Liver (tissue), 9 donors: ENCODE data around the gene FADS6. TPM values are rescaled to one million over a fixed set of nuclear protein-coding genes. Genes with fewer than 3 reads are reported as not detected.
A peak's percentile ranks its signal among the peaks of the same experiment; 100 is the strongest.

ENCODE experiments used
- DNase-seq: peaks from one replicate; pipeline ENCODE4 v3.0.0-alpha.2; 2017; ENCODE audit warnings: low spot score
- H3K27ac ChIP-seq, 2 donors: one replicate each; pipeline ENCODE4 v1.7.0; 2013; ENCODE audit warnings: inconsistent platforms in 2 of 2, low read length in 2 of 2, control low read depth in 1 of 2, low read depth in 1 of 2, mild to moderate bottlenecking in 1 of 2
- H3K27me3 ChIP-seq, 4 donors: one replicate each; pipeline versions ENCODE4 v1.6.1 to v1.7.0; 2013; ENCODE audit warnings: low read length in 3 of 4, inconsistent platforms in 1 of 4, mild to moderate bottlenecking in 1 of 4, moderate library complexity in 1 of 4; ENCODE audit not compliant: control insufficient read depth in 4 of 4, insufficient read depth in 4 of 4
- H3K36me3 ChIP-seq, 4 donors: one replicate each; pipeline versions ENCODE4 v1.6.1 to v1.7.0; 2013; ENCODE audit warnings: low read length in 3 of 4, mild to moderate bottlenecking in 3 of 4, low read depth in 1 of 4, moderate library complexity in 1 of 4; ENCODE audit not compliant: control insufficient read depth in 4 of 4, insufficient read depth in 3 of 4
- H3K4me1 ChIP-seq, 4 donors: one replicate each; pipeline versions ENCODE4 v1.6.1 to v1.7.0; 2013; ENCODE audit warnings: low read length in 3 of 4, mild to moderate bottlenecking in 3 of 4, moderate library complexity in 1 of 4; ENCODE audit not compliant: control insufficient read depth in 4 of 4, insufficient read depth in 4 of 4
- H3K4me3 ChIP-seq, 3 donors: one replicate each; pipeline versions ENCODE4 v1.6.1 to v1.7.0; 2013; ENCODE audit warnings: low read length in 3 of 3, control low read depth in 1 of 3, low read depth in 1 of 3, mild to moderate bottlenecking in 1 of 3
- H3K9ac ChIP-seq, 2 donors: one replicate each; pipeline ENCODE4 v1.7.0; 2013; ENCODE audit warnings: low read length in 2 of 2, mild to moderate bottlenecking in 2 of 2, moderate library complexity in 2 of 2, control low read depth in 1 of 2, low read depth in 1 of 2
- H3K9me3 ChIP-seq, 4 donors: one replicate each; pipeline versions ENCODE4 v1.6.1 to v1.7.0; 2013; ENCODE audit warnings: low read length in 3 of 4; ENCODE audit not compliant: control insufficient read depth in 4 of 4
- EGR1 ChIP-seq, 2 donors: IDR thresholded peaks; 2 replicates each; pipeline ENCODE4 v1.6.1; 2016 to 2018; ENCODE audit warnings: antibody characterized with exemption in 2 of 2, low read depth in 2 of 2
- FOXA1 ChIP-seq: IDR thresholded peaks from 2 replicates; pipeline ENCODE4 v1.6.1; 2016; ENCODE audit warnings: antibody characterized with exemption
- FOXA2 ChIP-seq: IDR thresholded peaks from 2 replicates; pipeline ENCODE4 v1.6.1; 2016; ENCODE audit warnings: antibody characterized with exemption
- GABPA ChIP-seq, 2 donors: IDR thresholded peaks in 1 of 2; conservative IDR thresholded peaks in 1 of 2; 2 replicates each; pipeline ENCODE4 v1.6.1; 2016; ENCODE audit warnings: antibody characterized with exemption in 2 of 2, mild to moderate bottlenecking in 1 of 2, moderate library complexity in 1 of 2
- HNF4G ChIP-seq: IDR thresholded peaks from 2 replicates; pipeline ENCODE4 v1.6.1; 2016; ENCODE audit warnings: antibody characterized with exemption
- JUND ChIP-seq, 2 donors: IDR thresholded peaks; 2 replicates each; pipeline ENCODE4 v1.6.1; 2016; ENCODE audit warnings: antibody characterized with exemption in 2 of 2
- NR2F2 ChIP-seq: IDR thresholded peaks from 2 replicates; pipeline ENCODE4 v1.6.1; 2016; ENCODE audit warnings: antibody characterized with exemption
- RAD21 ChIP-seq, 2 donors: IDR thresholded peaks; 2 replicates each; pipeline ENCODE4 v1.6.1; 2016; ENCODE audit warnings: antibody characterized with exemption in 2 of 2, mild to moderate bottlenecking in 2 of 2
- RXRA ChIP-seq, 2 donors: IDR thresholded peaks; 2 replicates each; pipeline ENCODE4 v1.6.1; 2017 to 2018; ENCODE audit warnings: antibody characterized with exemption in 2 of 2, mild to moderate bottlenecking in 1 of 2
- SP1 ChIP-seq: IDR thresholded peaks from 2 replicates; pipeline ENCODE4 v1.6.1; 2018; ENCODE audit warnings: antibody characterized with exemption, mild to moderate bottlenecking
- TAF1 ChIP-seq: conservative IDR thresholded peaks from 2 replicates; pipeline ENCODE4 v1.6.1; 2016; ENCODE audit warnings: antibody characterized with exemption, mild to moderate bottlenecking
- YY1 ChIP-seq: IDR thresholded peaks from 2 replicates; pipeline ENCODE4 v1.6.1; 2016; ENCODE audit warnings: antibody characterized with exemption, mild to moderate bottlenecking
- WGBS: extraction: QIAGEN DNeasy Blood & Tissue Kit; methylation state at CpG from one replicate; pipeline ENCODE4 v1.1.7; 2013; 5-methylcytosine and 5-hydroxymethylcytosine counted together
- polyA plus RNA-seq, 2 donors: library from polyadenylated mRNA; stranded (reverse) in 1 of 2; unstranded in 1 of 2; fragments of 200-250 nt in 1 of 2; fragments of >200 nt in 1 of 2; fragmentation: Nextera tagmentation in 1 of 2; extraction: Ambion mirVana in 1 of 2; gene quantifications; one replicate each; pipeline versions ENCODE4 v1.2.1 to v1.2.3, GENCODE V29; 2013 to 2015
- total RNA-seq, 2 donors: library from RNA; depleted of rRNA; stranded (reverse); fragments of >200 nt; gene quantifications; one replicate each; pipeline ENCODE4 v1.2.3, GENCODE V29; 2014
- TF ChIP-seq, protein P1 (sequence below): IDR thresholded peaks from 2 replicates; pipeline ENCODE4 v1.6.1; 2016; ENCODE audit warnings: antibody characterized with exemption, mild to moderate bottlenecking
- TF ChIP-seq, protein P2 (sequence below): fragments of 150-350 bp; IDR thresholded peaks from 2 replicates; pipeline ENCODE4 v1.5.1; 2017; ENCODE audit warnings: improper control_type of control experiment, low read depth, low read length; ENCODE audit not compliant: missing input control
- TF ChIP-seq, protein P3 (sequence below): IDR thresholded peaks from 2 replicates; pipeline ENCODE4 v1.6.1; 2016; ENCODE audit warnings: antibody characterized with exemption
- TF ChIP-seq, protein P4 (sequence below): IDR thresholded peaks from 2 replicates; pipeline ENCODE4 v1.6.1; 2016; ENCODE audit warnings: antibody characterized with exemption
- TF ChIP-seq, protein P5 (sequence below): IDR thresholded peaks from 2 replicates; pipeline ENCODE4 v1.6.1; 2016; ENCODE audit warnings: antibody characterized with exemption
- donor health status: healthy.
- donor health status: healthy.
- donor health status: healthy.
- donor health status: healthy.
- donor health status: healthy.

Gene FADS6
- total and polyA plus RNA-seq, 4 donors = 2.1 to 7.1 (median 4.2) TPM; not detected in 1

DNA sequence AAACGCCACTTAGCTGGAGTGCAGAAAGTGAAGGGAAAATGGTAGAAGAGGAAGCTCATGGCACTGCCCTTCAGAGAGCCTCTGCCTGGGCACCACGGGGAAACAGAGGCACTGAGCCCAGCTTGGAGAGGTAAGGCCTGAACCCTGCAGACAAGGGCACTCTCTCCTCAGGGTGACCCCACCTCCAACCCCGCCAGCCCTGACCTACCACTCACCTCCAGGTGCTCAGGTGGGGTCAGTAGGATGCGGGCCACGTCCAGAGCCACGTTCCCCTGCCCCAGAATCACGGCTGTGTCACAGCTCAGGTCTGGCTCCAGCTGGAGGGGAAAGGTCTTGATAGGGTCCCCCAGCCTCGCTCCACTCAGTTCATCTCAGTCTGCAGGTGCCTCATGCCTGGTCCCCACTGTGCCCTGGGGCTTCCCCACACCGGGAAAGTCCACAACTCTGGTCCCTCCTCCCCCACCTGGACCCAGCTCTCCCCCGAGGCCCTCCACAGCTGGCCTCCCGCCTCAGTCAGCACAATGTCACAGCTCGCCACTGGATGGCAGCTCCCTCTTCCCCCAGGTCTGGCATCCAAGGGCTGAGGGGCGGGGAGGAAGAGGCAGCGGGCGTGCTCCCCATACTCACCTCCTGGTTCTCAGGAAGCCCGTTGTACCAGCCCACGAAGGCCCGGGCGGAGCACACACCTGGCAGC lies 27.8 kb downstream of the FADS6 start (continued):
- TF ChIP-seq, protein P1, sequence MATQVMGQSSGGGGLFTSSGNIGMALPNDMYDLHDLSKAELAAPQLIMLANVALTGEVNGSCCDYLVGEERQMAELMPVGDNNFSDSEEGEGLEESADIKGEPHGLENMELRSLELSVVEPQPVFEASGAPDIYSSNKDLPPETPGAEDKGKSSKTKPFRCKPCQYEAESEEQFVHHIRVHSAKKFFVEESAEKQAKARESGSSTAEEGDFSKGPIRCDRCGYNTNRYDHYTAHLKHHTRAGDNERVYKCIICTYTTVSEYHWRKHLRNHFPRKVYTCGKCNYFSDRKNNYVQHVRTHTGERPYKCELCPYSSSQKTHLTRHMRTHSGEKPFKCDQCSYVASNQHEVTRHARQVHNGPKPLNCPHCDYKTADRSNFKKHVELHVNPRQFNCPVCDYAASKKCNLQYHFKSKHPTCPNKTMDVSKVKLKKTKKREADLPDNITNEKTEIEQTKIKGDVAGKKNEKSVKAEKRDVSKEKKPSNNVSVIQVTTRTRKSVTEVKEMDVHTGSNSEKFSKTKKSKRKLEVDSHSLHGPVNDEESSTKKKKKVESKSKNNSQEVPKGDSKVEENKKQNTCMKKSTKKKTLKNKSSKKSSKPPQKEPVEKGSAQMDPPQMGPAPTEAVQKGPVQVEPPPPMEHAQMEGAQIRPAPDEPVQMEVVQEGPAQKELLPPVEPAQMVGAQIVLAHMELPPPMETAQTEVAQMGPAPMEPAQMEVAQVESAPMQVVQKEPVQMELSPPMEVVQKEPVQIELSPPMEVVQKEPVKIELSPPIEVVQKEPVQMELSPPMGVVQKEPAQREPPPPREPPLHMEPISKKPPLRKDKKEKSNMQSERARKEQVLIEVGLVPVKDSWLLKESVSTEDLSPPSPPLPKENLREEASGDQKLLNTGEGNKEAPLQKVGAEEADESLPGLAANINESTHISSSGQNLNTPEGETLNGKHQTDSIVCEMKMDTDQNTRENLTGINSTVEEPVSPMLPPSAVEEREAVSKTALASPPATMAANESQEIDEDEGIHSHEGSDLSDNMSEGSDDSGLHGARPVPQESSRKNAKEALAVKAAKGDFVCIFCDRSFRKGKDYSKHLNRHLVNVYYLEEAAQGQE = no peak
- TF ChIP-seq NR2F2 (no peak), YY1 (no peak), HNF4G (no peak)

DNA sequence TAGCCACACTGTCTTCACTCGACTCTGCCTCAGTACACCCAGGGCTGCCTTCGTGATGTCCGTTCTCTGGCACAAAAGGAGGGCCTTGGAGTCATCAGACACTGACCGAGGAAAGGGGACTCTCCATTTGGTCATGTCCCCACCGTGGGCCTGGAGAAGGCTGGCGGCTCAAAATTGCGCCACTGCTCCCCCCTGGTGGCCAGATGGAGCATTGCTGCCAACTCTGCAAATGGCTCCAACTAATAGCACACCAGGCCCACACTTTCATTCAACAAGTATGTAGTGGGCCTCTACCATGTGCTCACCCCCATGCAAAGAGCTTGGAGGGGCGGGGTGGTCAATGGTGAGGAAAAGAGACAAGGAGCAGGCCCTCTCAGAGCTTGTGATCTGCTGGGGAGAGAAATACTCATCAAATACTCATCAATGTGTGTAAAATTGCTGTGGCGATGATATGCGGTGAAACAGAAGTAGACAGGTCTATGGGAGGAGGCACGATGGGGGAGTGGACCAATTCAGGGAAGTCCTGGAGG lies 28.5 kb downstream of the FADS6 start:
- peak; percentile 82 for DNase-seq
- no peak overlapping the region for H3K4me3 ChIP-seq
- no peaks in the 10 kb centered on the region for H3K36me3 ChIP-seq
- peak; percentile 86 to 93 for TF ChIP-seq RAD21 (IDR thresholded peaks at IDR 0.05)
- no peak for TF ChIP-seq FOXA1
- TF ChIP-seq, protein P2, sequence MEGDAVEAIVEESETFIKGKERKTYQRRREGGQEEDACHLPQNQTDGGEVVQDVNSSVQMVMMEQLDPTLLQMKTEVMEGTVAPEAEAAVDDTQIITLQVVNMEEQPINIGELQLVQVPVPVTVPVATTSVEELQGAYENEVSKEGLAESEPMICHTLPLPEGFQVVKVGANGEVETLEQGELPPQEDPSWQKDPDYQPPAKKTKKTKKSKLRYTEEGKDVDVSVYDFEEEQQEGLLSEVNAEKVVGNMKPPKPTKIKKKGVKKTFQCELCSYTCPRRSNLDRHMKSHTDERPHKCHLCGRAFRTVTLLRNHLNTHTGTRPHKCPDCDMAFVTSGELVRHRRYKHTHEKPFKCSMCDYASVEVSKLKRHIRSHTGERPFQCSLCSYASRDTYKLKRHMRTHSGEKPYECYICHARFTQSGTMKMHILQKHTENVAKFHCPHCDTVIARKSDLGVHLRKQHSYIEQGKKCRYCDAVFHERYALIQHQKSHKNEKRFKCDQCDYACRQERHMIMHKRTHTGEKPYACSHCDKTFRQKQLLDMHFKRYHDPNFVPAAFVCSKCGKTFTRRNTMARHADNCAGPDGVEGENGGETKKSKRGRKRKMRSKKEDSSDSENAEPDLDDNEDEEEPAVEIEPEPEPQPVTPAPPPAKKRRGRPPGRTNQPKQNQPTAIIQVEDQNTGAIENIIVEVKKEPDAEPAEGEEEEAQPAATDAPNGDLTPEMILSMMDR = peak; percentile 98
- H3K27me3 ChIP-seq = peaks cover 0 to 1% (median 0%) of the 10 kb centered on the region in 4 donors
- H3K27ac ChIP-seq = no peak overlapping the region
- no peak overlapping the region for H3K9ac ChIP-seq
- WGBS = 28% methylated on average over 11 of the region's 11 CpGs
- H3K9me3 ChIP-seq = no peaks in the 10 kb centered on the region
- H3K4me1 ChIP-seq = peaks cover 8 to 23% (median 14%) of the 10 kb centered on the region in 4 donors

DNA sequence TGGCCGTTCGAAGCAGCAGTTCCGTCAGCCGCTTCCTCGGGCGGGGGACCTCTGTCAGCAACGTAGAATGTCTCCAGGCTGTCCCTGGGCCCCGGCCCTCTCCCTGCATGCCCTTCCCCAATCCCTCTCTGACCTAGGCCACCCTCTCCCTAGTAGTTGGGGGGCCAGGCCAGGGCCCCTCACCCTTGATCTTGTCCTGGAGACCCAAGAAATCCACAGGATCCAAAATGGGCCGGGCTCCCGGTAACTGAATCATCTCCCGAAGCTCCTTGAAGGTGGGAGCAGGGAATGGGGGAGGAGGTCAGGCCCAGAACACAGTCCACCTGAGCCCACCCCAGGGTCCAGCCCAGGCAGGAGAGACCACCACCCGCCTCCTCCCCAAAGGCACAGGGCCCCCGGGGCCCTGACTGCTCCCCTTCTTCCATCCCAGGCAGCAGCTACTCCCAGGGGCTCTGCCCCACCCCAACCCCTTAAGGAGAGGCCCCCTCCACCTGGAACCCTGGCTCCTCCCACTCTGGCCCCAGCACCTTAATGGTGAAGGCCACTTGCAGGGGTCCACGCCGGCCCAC lies 29.1 kb downstream of the FADS6 start:
- H3K36me3 ChIP-seq = no peaks in the 10 kb centered on the region
- 93% methylated on average over 15 of the region's 15 CpGs for WGBS
- H3K9me3 ChIP-seq = no peaks in the 10 kb centered on the region
- H3K9ac ChIP-seq = no peak overlapping the region
- H3K27ac ChIP-seq = no peak overlapping the region
- DNase-seq = no peak
- no peak overlapping the region for H3K4me3 ChIP-seq
- peaks cover 8 to 25% (median 14%) of the 10 kb centered on the region in 4 donors for H3K4me1 ChIP-seq
- H3K27me3 ChIP-seq = peaks cover 0 to 2% (median 0%) of the 10 kb centered on the region in 4 donors
- TF ChIP-seq GABPA (IDR thresholded peaks at IDR 0.05 in 1 of 2, conservative IDR thresholded peaks at IDR 0.05 in 1 of 2) (no peak), TAF1 (no peak), YY1 (no peak), SP1 (no peak), EGR1 (IDR thresholded peaks at IDR 0.05; ENCODE audit: low read depth in 2 of 2) (no peak), HNF4G (no peak), JUND (IDR thresholded peaks at IDR 0.05) (no peak), RAD21 (IDR thresholded peaks at IDR 0.05) (no peak), FOXA2 (no peak), RXRA (IDR thresholded peaks at IDR 0.05) (no peak)
- TF ChIP-seq, protein P3, sequence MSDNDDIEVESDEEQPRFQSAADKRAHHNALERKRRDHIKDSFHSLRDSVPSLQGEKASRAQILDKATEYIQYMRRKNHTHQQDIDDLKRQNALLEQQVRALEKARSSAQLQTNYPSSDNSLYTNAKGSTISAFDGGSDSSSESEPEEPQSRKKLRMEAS = no peak
- TF ChIP-seq, protein P4, sequence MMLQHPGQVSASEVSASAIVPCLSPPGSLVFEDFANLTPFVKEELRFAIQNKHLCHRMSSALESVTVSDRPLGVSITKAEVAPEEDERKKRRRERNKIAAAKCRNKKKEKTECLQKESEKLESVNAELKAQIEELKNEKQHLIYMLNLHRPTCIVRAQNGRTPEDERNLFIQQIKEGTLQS = no peak
- TF ChIP-seq, protein P5, sequence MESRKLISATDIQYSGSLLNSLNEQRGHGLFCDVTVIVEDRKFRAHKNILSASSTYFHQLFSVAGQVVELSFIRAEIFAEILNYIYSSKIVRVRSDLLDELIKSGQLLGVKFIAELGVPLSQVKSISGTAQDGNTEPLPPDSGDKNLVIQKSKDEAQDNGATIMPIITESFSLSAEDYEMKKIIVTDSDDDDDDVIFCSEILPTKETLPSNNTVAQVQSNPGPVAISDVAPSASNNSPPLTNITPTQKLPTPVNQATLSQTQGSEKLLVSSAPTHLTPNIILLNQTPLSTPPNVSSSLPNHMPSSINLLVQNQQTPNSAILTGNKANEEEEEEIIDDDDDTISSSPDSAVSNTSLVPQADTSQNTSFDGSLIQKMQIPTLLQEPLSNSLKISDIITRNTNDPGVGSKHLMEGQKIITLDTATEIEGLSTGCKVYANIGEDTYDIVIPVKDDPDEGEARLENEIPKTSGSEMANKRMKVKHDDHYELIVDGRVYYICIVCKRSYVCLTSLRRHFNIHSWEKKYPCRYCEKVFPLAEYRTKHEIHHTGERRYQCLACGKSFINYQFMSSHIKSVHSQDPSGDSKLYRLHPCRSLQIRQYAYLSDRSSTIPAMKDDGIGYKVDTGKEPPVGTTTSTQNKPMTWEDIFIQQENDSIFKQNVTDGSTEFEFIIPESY = no peak
- TF ChIP-seq, protein P2 = no peak
